A549 (cell line): ENCODE data around the gene TGFBR3. TPM values are rescaled to one million over a fixed set of nuclear protein-coding genes. Genes with fewer than 3 reads are reported as not detected.

Source experiments
- ATAC-seq, 2 experiments: fragments of 200-7000 bp in 1 of 2; fragments of >200 bp in 1 of 2; cut with Nextera tagmentation in 1 of 2; cut with Tn5 transposase in 1 of 2; 3 replicates each; pipeline versions ENCODE4 v1.8.0 to v1.9.1; 2018 to 2020; ENCODE audit warnings: mild to moderate bottlenecking in 1 of 2, moderate library complexity in 1 of 2
- CTCF ChIA-PET: fragments of 300-600 bp; sonication (Branson Sonifier 250); formaldehyde crosslinking; extraction: SDS; loops from one replicate; lab custom pipeline; 2021; ENCODE audit warnings: antibody characterized with exemption, inconsistent platforms; lab: Yijun Ruan, JAX
- POLR2A ChIA-PET: fragments of 350-600 bp; formaldehyde crosslinking; extraction: SDS; loops from one replicate; lab custom pipeline; 2021; ENCODE audit warnings: antibody characterized with exemption, inconsistent platforms; lab: Yijun Ruan, JAX
- DNase-seq, 2 experiments: peaks; one replicate each; pipeline versions ENCODE4 v3.0.0 to v3.0.0-alpha.2; 2011 to 2016; ENCODE audit warnings: low read depth in 1 of 2, low spot score in 1 of 2
- FAIRE-seq: peaks from 2 replicates; lab custom pipeline; 2011; peaks lifted over from hg19 to GRCh38; lab: Jason Lieb, UNC
- H3K27ac ChIP-seq, 2 experiments: fragments of >200 bp; sonication (Bioruptor Twin); formaldehyde crosslinking; 3 replicates each; pipeline ENCODE4 v1.5.1; 2016 to 2017
- H3K4me1 ChIP-seq: fragments of >200 bp; sonication (Bioruptor Twin); formaldehyde crosslinking; 3 replicates; pipeline ENCODE4 v1.6.1; 2016
- H3K4me2 ChIP-seq: fragments of >200 bp; sonication (Bioruptor Twin); formaldehyde crosslinking; 3 replicates; pipeline ENCODE4 v1.6.1; 2016
- H3K4me3 ChIP-seq: fragments of >200 bp; sonication (Bioruptor Twin); formaldehyde crosslinking; 3 replicates; pipeline ENCODE4 v1.5.1; 2016
- H3K9me3 ChIP-seq: fragments of >200 bp; sonication (Bioruptor Twin); formaldehyde crosslinking; 3 replicates; pipeline ENCODE4 v1.6.1; 2016
- ATOH8 ChIP-seq: fragments of 250-450 bp; sonication (Bioruptor Pico); IDR thresholded peaks from 2 replicates; pipeline ENCODE4 v1.5.0; 2020; ENCODE audit warnings: low read depth, mild to moderate bottlenecking, moderate library complexity
- BHLHE40 ChIP-seq: IDR thresholded peaks from 2 replicates; pipeline ENCODE4 v1.6.1; 2012; ENCODE audit warnings: low read depth, low read length, inconsistent platforms
- EHF ChIP-seq: fragments of 250-450 bp; sonication (Bioruptor Pico); IDR thresholded peaks from 2 replicates; pipeline ENCODE4 v1.5.0; 2020; ENCODE audit warnings: mild to moderate bottlenecking
- EHMT2 ChIP-seq: fragments of 200-600 bp; sonication (generic); IDR thresholded peaks from 2 replicates; pipeline ENCODE4 v1.6.1; 2016; ENCODE audit warnings: antibody characterized with exemption, low read depth, mild to moderate bottlenecking, moderate library complexity
- EP300 ChIP-seq, 2 experiments: fragments of >200 bp; sonication (Bioruptor Twin); formaldehyde crosslinking; IDR thresholded peaks; 2 replicates in 1 of 2; 3 replicates in 1 of 2; pipeline ENCODE4 v1.6.1; 2016 to 2017
- FOSB ChIP-seq: fragments of 250-450 bp; sonication (Bioruptor Pico); IDR thresholded peaks from 2 replicates; pipeline ENCODE4 v1.5.0; 2020; ENCODE audit warnings: mild to moderate bottlenecking, moderate library complexity
- GATA3 ChIP-seq: IDR thresholded peaks from 2 replicates; pipeline ENCODE4 v1.6.1; 2012; ENCODE audit warnings: borderline replicate concordance
- HEYL ChIP-seq: fragments of 250-450 bp; sonication (Bioruptor Pico); IDR thresholded peaks from 2 replicates; pipeline ENCODE4 v1.8.0; 2021; ENCODE audit warnings: mild to moderate bottlenecking, moderate library complexity
- HOXA7 ChIP-seq: fragments of 250-450 bp; sonication (Bioruptor Pico); IDR thresholded peaks from 2 replicates; pipeline ENCODE4 v1.5.0; 2020; ENCODE audit warnings: mild to moderate bottlenecking, moderate library complexity
- HOXB13 ChIP-seq: fragments of 250-450 bp; sonication (Bioruptor Pico); IDR thresholded peaks from 2 replicates; pipeline ENCODE4 v1.5.0; 2020; ENCODE audit warnings: low read depth, mild to moderate bottlenecking, moderate library complexity
- HOXB5 ChIP-seq: fragments of 250-450 bp; sonication (Bioruptor Pico); IDR thresholded peaks from 2 replicates; pipeline ENCODE4 v1.5.0; 2020; ENCODE audit warnings: mild to moderate bottlenecking, moderate library complexity
- KDM1A ChIP-seq: fragments of 200-600 bp; sonication (generic); IDR thresholded peaks from 2 replicates; pipeline ENCODE4 v1.6.1; 2016; ENCODE audit warnings: low read depth, mild to moderate bottlenecking
- MAFK ChIP-seq: fragments of 450-650 bp; IDR thresholded peaks from 2 replicates; pipeline ENCODE4 v1.6.1; 2014; ENCODE audit not compliant: partially characterized antibody
- MYC ChIP-seq: IDR thresholded peaks from 2 replicates; pipeline ENCODE4 v1.6.1; 2012; ENCODE audit warnings: mild to moderate bottlenecking, inconsistent platforms, low read length, improper control_type of control experiment, borderline replicate concordance
- NFE2L2 ChIP-seq: fragments of 150-350 bp; conservative IDR thresholded peaks from 2 replicates; pipeline ENCODE4 v1.6.1; 2014; ENCODE audit warnings: low read length
- NPAS2 ChIP-seq: fragments of 250-450 bp; sonication (Bioruptor Pico); IDR thresholded peaks from 2 replicates; pipeline ENCODE4 v1.8.0; 2022; ENCODE audit warnings: mild to moderate bottlenecking, moderate library complexity, borderline replicate concordance
- NR3C1 ChIP-seq: fragments of >200 bp; sonication (Bioruptor Twin); formaldehyde crosslinking; IDR thresholded peaks from 3 replicates; pipeline ENCODE4 v1.6.1; 2017
- POLR2A ChIP-seq: IDR thresholded peaks from 2 replicates; pipeline ENCODE4 v1.6.1; 2012; ENCODE audit warnings: mild to moderate bottlenecking, low read length
- RCOR1 ChIP-seq: fragments of 150-350 bp; IDR thresholded peaks from 2 replicates; pipeline ENCODE4 v1.6.1; 2014; ENCODE audit warnings: antibody characterized with exemption, low read length, low read depth
- REST ChIP-seq: fragments of 200-600 bp; sonication (generic); IDR thresholded peaks from 2 replicates; pipeline ENCODE4 v1.6.1; 2016; ENCODE audit warnings: antibody characterized with exemption, mild to moderate bottlenecking, moderate library complexity
- TFCP2L1 ChIP-seq: fragments of 250-450 bp; sonication (Bioruptor Pico); IDR thresholded peaks from 2 replicates; pipeline ENCODE4 v1.5.0; 2021; ENCODE audit warnings: mild to moderate bottlenecking
- ZSCAN20 ChIP-seq: fragments of 250-450 bp; sonication (Bioruptor Pico); IDR thresholded peaks from 2 replicates; pipeline ENCODE4 v1.8.0; 2022; ENCODE audit warnings: mild to moderate bottlenecking, moderate library complexity
- WGBS: methylation state at CpG from one replicate; pipeline ENCODE4 v1.1.6; 2017; ENCODE audit errors: missing lambda C conversion rate; 5-methylcytosine and 5-hydroxymethylcytosine counted together
- polyA plus RNA-seq, 4 experiments: library from polyadenylated mRNA; depleted of rRNA in 3 of 4; stranded (reverse); fragments of >200 nt; fragmentation: RNase III in 1 of 4; extraction: RNeasy Plus Mini Kit Qiagen cat#74134 plus additional on column Dnase treatment in 1 of 4; gene quantifications; 2 replicates in 3 of 4; 3 replicates in 1 of 4; pipeline ENCODE4 v1.2.3, GENCODE V29; 2011 to 2017
- TF ChIP-seq, protein P1 (sequence below): fragments of 450-650 bp; IDR thresholded peaks from 2 replicates; pipeline ENCODE4 v1.6.1; 2014; ENCODE audit warnings: antibody characterized with exemption
- TF ChIP-seq, protein P2 (sequence below): fragments of >200 bp; sonication (Bioruptor Twin); formaldehyde crosslinking; IDR thresholded peaks from 2 replicates; pipeline ENCODE4 v1.6.1; 2016
- TF ChIP-seq, protein P3 (sequence below): fragments of 150-350 bp; IDR thresholded peaks from 2 replicates; pipeline ENCODE4 v1.6.1; 2014; ENCODE audit warnings: low read depth, mild to moderate bottlenecking, low read length
- TF ChIP-seq, protein P4 (sequence below): fragments of >200 bp; sonication (Bioruptor Twin); formaldehyde crosslinking; IDR thresholded peaks from 3 replicates; pipeline ENCODE4 v1.6.1; 2016

The TGFBR3 gene
- polyA plus RNA-seq, 2 of the 4 experiments (the other 2 are of a cell fraction) = 5.0 to 8.9 TPM

- DNase-seq (no peak), FAIRE-seq (no peak), ATAC-seq (peak; percentile 69 to 71; a peak in 5 of 6 replicates)
- H3K27ac ChIP-seq = peak overlapping the region; percentile 80 to 85
- ChIA-PET CTCF (interaction anchor here (1.1 to 2.0 kb wide), 2 partner anchors 11 to 150 kb away, joined by 3 to 9 read pairs; partner anchors contain the start of gene TGFBR3), POLR2A (no interaction called here)
- H3K4me3 ChIP-seq = no peak overlapping the region
- WGBS = 31% methylated on average over 8 of the region's 8 CpGs
- H3K4me1 ChIP-seq = peaks cover 57% of the 10 kb centered on the region
- peak overlapping the region; percentile 79 for H3K4me2 ChIP-seq
- 0 out of 3 replicates have a peak, but pooled peaks cover 3% of the 10 kb centered on the region for H3K9me3 ChIP-seq
- TF ChIP-seq HOXB13 = no peak
- no peak for TF ChIP-seq FOSB (CRISPR knock-in tag)
- no peak for TF ChIP-seq RCOR1
- TF ChIP-seq KDM1A = no peak
- no peak for TF ChIP-seq TFCP2L1 (CRISPR knock-in tag)
These were observed 149.7 kb downstream of the TGFBR3 start for GRCh38 chr1:91736146-91736714.

- no peak for DNase-seq
- FAIRE-seq = no peak
- H3K4me3 ChIP-seq = no peak overlapping the region
- TF ChIP-seq EHF (no peak), BHLHE40 (no peak), REST (no peak), EP300 (IDR thresholded peaks at IDR 0.05) (no peak), MYC (no peak), GATA3 (no peak), HEYL (no peak), MAFK (no peak)
- TF ChIP-seq, protein P1, sequence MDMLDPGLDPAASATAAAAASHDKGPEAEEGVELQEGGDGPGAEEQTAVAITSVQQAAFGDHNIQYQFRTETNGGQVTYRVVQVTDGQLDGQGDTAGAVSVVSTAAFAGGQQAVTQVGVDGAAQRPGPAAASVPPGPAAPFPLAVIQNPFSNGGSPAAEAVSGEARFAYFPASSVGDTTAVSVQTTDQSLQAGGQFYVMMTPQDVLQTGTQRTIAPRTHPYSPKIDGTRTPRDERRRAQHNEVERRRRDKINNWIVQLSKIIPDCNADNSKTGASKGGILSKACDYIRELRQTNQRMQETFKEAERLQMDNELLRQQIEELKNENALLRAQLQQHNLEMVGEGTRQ = no peak
- ChIA-PET POLR2A (no interaction called here), CTCF (no interaction called here)
- 0 out of 3 replicates have a peak, but pooled peaks cover 3% of the 10 kb centered on the region for H3K9me3 ChIP-seq
- ATAC-seq = no peak
- peak overlapping the region; percentile 79; the same call in 2 of the 3 replicates for H3K4me2 ChIP-seq
- H3K4me1 ChIP-seq = peaks cover 65% of the 10 kb centered on the region
- H3K27ac ChIP-seq = peak overlapping the region; percentile 80 to 85; a peak in 3 of 6 replicates
- whole genome bisulfite sequencing = 91% methylated on average over 4 of the region's 4 CpGs
These were observed 150.6 kb downstream of the TGFBR3 start for GRCh38 chr1:91735266-91735845.

- POLR2A ChIA-PET = no interaction called here
- peaks cover 66% of the 10 kb centered on the region for H3K4me1 ChIP-seq
These were observed 151.2 kb downstream of the TGFBR3 start for GRCh38 chr1:91734761-91735160.

More at GRCh38 chr1:91734761-91735160, 151.2 kb downstream of the TGFBR3 start:
- DNase-seq (no peak), ATAC-seq (no peak), FAIRE-seq (no peak)
- H3K9me3 ChIP-seq = 0 out of 3 replicates have a peak, but pooled peaks cover 3% of the 10 kb centered on the region
- TF ChIP-seq, protein P2, sequence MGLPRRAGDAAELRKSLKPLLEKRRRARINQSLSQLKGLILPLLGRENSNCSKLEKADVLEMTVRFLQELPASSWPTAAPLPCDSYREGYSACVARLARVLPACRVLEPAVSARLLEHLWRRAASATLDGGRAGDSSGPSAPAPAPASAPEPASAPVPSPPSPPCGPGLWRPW = no peak
- no peak for TF ChIP-seq ATOH8 (CRISPR knock-in tag)
- no peak for TF ChIP-seq POLR2A
- TF ChIP-seq, protein P3, sequence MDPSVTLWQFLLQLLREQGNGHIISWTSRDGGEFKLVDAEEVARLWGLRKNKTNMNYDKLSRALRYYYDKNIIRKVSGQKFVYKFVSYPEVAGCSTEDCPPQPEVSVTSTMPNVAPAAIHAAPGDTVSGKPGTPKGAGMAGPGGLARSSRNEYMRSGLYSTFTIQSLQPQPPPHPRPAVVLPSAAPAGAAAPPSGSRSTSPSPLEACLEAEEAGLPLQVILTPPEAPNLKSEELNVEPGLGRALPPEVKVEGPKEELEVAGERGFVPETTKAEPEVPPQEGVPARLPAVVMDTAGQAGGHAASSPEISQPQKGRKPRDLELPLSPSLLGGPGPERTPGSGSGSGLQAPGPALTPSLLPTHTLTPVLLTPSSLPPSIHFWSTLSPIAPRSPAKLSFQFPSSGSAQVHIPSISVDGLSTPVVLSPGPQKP = no peak
- no peak for TF ChIP-seq EP300 (IDR thresholded peaks at IDR 0.05)
- TF ChIP-seq HOXA7 (CRISPR knock-in tag) = no peak
- no peak for TF ChIP-seq NR3C1
- no peak for TF ChIP-seq NFE2L2
- TF ChIP-seq EHMT2 = no peak
- no peak for TF ChIP-seq ZSCAN20 (CRISPR knock-in tag)
- no peak for TF ChIP-seq HOXB5 (CRISPR knock-in tag)
- TF ChIP-seq, protein P4, sequence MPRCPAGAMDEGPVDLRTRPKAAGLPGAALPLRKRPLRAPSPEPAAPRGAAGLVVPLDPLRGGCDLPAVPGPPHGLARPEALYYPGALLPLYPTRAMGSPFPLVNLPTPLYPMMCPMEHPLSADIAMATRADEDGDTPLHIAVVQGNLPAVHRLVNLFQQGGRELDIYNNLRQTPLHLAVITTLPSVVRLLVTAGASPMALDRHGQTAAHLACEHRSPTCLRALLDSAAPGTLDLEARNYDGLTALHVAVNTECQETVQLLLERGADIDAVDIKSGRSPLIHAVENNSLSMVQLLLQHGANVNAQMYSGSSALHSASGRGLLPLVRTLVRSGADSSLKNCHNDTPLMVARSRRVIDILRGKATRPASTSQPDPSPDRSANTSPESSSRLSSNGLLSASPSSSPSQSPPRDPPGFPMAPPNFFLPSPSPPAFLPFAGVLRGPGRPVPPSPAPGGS = no peak
- no peak for TF ChIP-seq NPAS2 (CRISPR knock-in tag)
- no peak for TF ChIP-seq HEYL
- TF ChIP-seq BHLHE40 = no peak
- peak overlapping the region in 1 of 2 experiments; percentile 57; a peak in 3 of 6 replicates for H3K27ac ChIP-seq
- no peak overlapping the region for H3K4me3 ChIP-seq
- 0 out of 3 replicates have a peak overlapping the region, but pooled peaks have one; percentile 24 for H3K4me2 ChIP-seq
- CTCF ChIA-PET = no interaction called here
- 80% methylated on average over 8 of the region's 8 CpGs for WGBS
